ENCODE data around the gene CFAP57. TPM values are rescaled to one million over a fixed set of nuclear protein-coding genes. Genes with fewer than 3 reads are reported as not detected.

The CFAP57 gene
- total RNA-seq, 2 donors from 2014 or later: 0.14 to 4.7 TPM

DNA sequence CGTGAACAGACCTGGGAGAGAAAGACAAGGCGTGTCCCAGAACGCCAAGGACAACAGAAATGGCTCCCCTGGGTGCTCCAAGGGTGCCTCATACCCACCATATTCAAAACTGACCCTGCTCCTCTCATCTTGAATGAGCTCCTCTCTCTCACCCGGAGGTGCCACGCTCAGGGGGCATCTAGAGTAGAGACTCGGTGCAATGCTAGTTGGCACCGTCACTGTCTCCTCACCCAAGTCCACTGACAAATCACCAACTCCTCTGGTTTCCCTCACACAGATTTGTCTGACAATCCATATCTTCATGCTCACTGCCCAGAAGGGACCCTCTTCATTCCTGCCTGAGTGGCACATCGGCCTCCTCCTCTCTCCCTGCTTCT, 102.7 kb downstream of the CFAP57 start:
- no peak overlapping the region for H3K27ac ChIP-seq
- H3K9me3 ChIP-seq: no peaks in the 10 kb centered on the region
- TF ChIP-seq, protein P1, sequence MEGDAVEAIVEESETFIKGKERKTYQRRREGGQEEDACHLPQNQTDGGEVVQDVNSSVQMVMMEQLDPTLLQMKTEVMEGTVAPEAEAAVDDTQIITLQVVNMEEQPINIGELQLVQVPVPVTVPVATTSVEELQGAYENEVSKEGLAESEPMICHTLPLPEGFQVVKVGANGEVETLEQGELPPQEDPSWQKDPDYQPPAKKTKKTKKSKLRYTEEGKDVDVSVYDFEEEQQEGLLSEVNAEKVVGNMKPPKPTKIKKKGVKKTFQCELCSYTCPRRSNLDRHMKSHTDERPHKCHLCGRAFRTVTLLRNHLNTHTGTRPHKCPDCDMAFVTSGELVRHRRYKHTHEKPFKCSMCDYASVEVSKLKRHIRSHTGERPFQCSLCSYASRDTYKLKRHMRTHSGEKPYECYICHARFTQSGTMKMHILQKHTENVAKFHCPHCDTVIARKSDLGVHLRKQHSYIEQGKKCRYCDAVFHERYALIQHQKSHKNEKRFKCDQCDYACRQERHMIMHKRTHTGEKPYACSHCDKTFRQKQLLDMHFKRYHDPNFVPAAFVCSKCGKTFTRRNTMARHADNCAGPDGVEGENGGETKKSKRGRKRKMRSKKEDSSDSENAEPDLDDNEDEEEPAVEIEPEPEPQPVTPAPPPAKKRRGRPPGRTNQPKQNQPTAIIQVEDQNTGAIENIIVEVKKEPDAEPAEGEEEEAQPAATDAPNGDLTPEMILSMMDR (IDR thresholded peaks at IDR 0.05): no peak
- TF ChIP-seq POLR2A (IDR thresholded peaks at IDR 0.05) (no peak), POLR2AphosphoS5 (IDR thresholded peaks at IDR 0.05) (no peak)
- no peak for DNase-seq (ENCODE audit: low spot score)
- H3K27me3 ChIP-seq (replicated peaks; ENCODE audit: insufficient read depth): no peaks in the 10 kb centered on the region
- 90% methylated on average over 8 of the region's 8 CpGs for WGBS
- no peak overlapping the region for H3K4me3 ChIP-seq
- H3K36me3 ChIP-seq: no peaks in the 10 kb centered on the region
- intact Hi-C loops (cut with DNase I): no loop called here
- H3K4me1 ChIP-seq (replicated peaks): no peaks in the 10 kb centered on the region

DNA sequence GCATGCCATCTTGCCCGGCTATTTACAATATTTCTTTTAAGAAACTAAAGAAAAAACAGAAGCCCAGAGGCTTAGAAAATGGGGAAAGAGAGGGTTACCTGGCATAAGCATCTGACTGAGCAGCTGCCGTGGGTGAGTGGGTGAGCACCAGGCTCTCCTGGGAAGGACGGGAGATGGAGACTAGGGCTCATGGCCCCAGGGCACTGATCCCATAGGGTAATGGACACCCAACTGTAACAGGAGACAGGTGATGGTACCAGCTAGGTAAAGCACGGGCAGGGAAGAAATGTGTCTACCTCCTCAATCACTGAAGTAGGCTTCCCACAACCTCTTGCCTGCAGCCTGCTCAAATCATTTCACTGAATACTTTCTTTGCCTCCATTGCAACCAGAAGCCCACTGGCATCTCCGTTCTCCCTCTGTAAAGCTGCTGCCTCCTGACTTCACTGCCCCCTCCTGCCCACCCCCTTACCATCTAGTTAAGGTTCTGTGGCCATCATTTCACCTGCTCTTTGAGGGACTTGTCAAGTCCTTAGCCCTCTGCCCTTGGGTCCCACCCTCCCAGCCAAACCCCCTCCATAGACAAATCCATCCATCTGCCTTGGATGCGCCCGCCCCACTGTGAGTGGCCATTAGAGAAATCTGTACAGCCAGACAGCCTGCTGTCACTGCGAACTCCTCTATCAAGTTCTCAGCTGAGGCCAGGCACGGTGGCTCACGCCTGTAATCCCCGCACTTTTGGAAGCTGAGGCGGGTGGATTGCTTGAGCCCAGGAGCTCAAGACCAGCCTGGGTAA, 103.9 kb downstream of the CFAP57 start:
- no peaks in the 10 kb centered on the region for H3K4me1 ChIP-seq (replicated peaks)
- no peak overlapping the region for H3K4me3 ChIP-seq
- H3K9me3 ChIP-seq: no peaks in the 10 kb centered on the region
- H3K27me3 ChIP-seq (replicated peaks; ENCODE audit: insufficient read depth): no peaks in the 10 kb centered on the region
- WGBS: 72% methylated on average over 12 of the region's 12 CpGs
- DNase-seq (ENCODE audit: low spot score): no peak
- TF ChIP-seq POLR2AphosphoS5 (IDR thresholded peaks at IDR 0.05) (no peak), POLR2A (IDR thresholded peaks at IDR 0.05) (no peak)
- TF ChIP-seq, protein P1 (IDR thresholded peaks at IDR 0.05): no peak
- no peak overlapping the region for H3K27ac ChIP-seq
- intact Hi-C loops (cut with DNase I): no loop called here
- H3K36me3 ChIP-seq: no peaks in the 10 kb centered on the region

DNA sequence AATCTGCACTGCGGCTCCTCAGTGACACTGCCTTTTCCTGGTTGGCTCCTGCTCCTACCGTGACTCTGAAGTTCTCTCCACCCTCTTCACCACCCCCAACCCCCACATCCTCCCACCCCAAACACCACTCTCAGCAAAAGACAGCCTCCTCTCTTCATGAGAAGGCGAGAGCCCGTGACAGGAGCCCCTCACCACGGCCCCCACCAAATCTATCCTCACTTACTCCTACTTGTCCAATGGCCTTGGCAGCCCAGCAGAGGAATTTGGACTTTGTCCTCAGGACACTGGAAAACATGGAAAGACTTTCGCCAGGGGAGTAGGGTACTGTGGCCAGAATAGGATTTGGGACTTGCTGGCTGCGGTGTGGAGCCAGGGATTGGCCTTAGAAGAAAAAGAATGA, 104.5 kb downstream of the CFAP57 start:
- TF ChIP-seq, protein P1 (IDR thresholded peaks at IDR 0.05): no peak
- no peak for TF ChIP-seq POLR2A (IDR thresholded peaks at IDR 0.05)
- no peak for TF ChIP-seq POLR2AphosphoS5 (IDR thresholded peaks at IDR 0.05)
- no peaks in the 10 kb centered on the region for H3K36me3 ChIP-seq
- no peak overlapping the region for H3K27ac ChIP-seq
- H3K4me3 ChIP-seq: no peak overlapping the region
- H3K4me1 ChIP-seq (replicated peaks): no peaks in the 10 kb centered on the region
- WGBS: 58% methylated on average over 7 of the region's 7 CpGs
- intact Hi-C loops (cut with DNase I): no loop called here
- no peaks in the 10 kb centered on the region for H3K27me3 ChIP-seq (replicated peaks; ENCODE audit: insufficient read depth)
- H3K9me3 ChIP-seq: no peaks in the 10 kb centered on the region
- no peak for DNase-seq (ENCODE audit: low spot score)

- Histone ChIP-seq H3K36me3 (no peaks in the 10 kb centered on the region), H3K9me3 (no peaks in the 10 kb centered on the region), H3K27me3 (replicated peaks; ENCODE audit: insufficient read depth) (no peaks in the 10 kb centered on the region), H3K4me1 (replicated peaks) (no peaks in the 10 kb centered on the region), H3K27ac (no peak overlapping the region), H3K4me3 (no peak overlapping the region)
- intact Hi-C loops (cut with DNase I): no loop called here
- no peak for DNase-seq (ENCODE audit: low spot score)
- WGBS: 81% methylated on average over 7 of the region's 7 CpGs
- TF ChIP-seq, protein P1 (IDR thresholded peaks at IDR 0.05): no peak
- TF ChIP-seq POLR2AphosphoS5 (IDR thresholded peaks at IDR 0.05) (no peak), POLR2A (IDR thresholded peaks at IDR 0.05) (no peak)
Observed at GRCh38 chr1:43277116-43277876, 105.2 kb downstream of the CFAP57 start.

All from prostate gland (tissue), 2 donors.